CD4-positive, alpha-beta T cell treated with Interleukin-4 for 1 hour (primary cell): ENCODE data around the gene MAGEF1.

Source experiments
- DNase-seq, 2 donors: peaks; one replicate each; pipeline ENCODE4 v3.0.0-alpha.2; 2020 to 2022

Gene MAGEF1

DNA sequence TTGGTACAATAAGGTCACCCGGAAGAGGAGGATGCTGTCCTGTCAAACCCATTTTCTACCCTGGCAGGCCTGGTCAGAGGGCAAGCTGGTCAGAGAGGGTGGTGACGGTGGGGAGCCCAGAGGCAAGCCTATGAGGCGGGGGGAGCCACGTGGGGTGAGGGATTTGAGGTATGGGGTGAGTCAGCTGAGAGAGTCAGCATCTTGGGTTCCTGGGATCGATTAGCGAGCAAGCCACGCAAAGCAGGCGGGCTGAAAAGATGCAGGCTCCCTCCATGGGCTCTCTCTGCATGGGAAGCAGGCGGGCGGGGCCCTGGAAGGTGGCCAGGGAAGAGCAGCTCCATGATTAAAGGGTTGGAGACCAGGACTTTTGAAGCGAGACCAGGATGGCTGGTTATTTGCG, 48.1 kb downstream of the MAGEF1 start:
- no peak for DNase-seq

DNA sequence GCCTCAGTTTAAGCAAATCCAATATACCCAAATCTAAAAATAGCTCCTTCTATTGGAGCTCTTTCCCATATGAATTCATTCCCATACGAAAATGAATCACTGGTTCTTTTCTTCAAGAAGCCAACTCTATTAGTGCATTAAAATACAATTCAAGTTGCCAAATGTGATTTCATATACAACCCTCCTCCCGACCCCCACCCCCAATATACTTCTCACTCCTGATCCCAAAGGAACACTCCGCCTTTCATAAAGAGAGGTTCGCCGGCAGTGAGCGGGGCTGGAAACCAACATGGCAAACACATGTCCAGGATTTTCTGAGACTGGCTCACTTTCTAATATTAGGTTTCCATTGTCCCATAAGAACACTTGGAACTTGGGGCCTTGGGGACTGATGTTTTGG, 48.5 kb downstream of the MAGEF1 start:
- DNase-seq: no peak

DNA sequence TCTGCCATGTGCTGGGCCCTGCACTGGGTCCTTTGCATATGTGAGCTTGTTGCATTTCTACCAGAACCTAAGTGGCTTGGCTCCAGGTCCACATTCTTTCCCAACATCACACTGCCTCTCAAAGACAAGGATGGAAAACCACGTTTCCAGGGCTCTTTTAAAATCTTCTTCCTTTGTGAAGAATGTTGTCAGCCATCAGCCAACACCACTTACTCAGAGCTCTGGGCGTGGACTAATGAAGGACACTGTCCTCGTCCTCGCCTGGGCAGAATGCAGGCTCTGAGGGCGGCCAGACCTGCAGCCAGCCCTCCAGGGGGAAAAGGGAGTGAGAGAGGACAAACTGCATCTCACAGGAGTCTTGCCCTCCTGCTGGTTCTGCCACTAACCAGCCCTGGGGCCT, 49.7 kb downstream of the MAGEF1 start:
- DNase-seq: no peak

DNA sequence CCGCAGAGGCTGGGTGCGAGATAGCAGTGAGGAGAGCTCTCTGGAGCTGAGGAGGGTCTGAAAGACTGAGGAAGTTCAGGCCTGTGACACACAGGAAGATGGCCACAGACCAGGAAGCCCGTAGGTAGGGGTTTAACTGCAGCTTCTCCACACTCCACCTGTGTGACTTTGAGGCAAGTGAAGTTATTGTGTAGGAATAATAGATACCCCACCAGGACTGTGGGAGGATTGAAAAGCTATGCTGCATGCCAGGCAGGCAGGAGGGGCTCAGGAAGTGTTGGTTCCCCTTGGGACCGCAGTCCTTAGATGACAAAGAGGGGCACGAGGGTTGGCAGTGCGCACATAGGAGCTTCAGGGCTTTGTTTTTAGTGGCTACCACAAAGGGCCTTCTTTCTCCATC, 50.9 kb downstream of the MAGEF1 start:
- no peak for DNase-seq
